Activated CD4-positive, CD25-positive, alpha-beta regulatory T cell treated with anti-CD3 and anti-CD28 coated beads, Interleukin-2, amount 50 U/mL, for 16 hours (primary cell): Measurements from ENCODE around the gene ADK.

Experiments used
- DNase-seq: peaks from one replicate; pipeline ENCODE4 v3.0.0-alpha.2; 2020; ENCODE audit warnings: low read depth, low spot score

ADK gene

GRCh38 chr10:74600170-74600569, 449.1 kb downstream of the ADK start:
- no peak for DNase-seq

- DNase-seq, result no peak
Measured at GRCh38 chr10:74602576-74602975, 451.6 kb downstream of the ADK start.

- no peak for DNase-seq
Measured at GRCh38 chr10:74610299-74610698, 459.3 kb downstream of the ADK start.

- DNase-seq, result no peak
Measured at GRCh38 chr10:74612195-74612594, 461.2 kb downstream of the ADK start.

GRCh38 chr10:74620626-74621025, 469.6 kb downstream of the ADK start:
- DNase-seq, result no peak

GRCh38 chr10:74623786-74624185, 472.8 kb downstream of the ADK start:
- no peak for DNase-seq

- DNase-seq, result no peak
Measured at GRCh38 chr10:74624501-74624900, 473.5 kb downstream of the ADK start.

GRCh38 chr10:74628136-74628535, 477.1 kb downstream of the ADK start:
- no peak for DNase-seq

GRCh38 chr10:74634995-74635536, 484.0 kb downstream of the ADK start:
- no peak for DNase-seq

GRCh38 chr10:74635655-74636054, 484.6 kb downstream of the ADK start:
- DNase-seq, result no peak

GRCh38 chr10:74637685-74638084, 486.7 kb downstream of the ADK start:
- DNase-seq, result no peak

- DNase-seq, result no peak
Measured at GRCh38 chr10:74640134-74640921, 489.3 kb downstream of the ADK start.

- no peak for DNase-seq
Measured at GRCh38 chr10:74641659-74642058, 490.6 kb downstream of the ADK start.

GRCh38 chr10:74642901-74643595, 492.0 kb downstream of the ADK start:
- no peak for DNase-seq

GRCh38 chr10:74643596-74643975, 492.6 kb downstream of the ADK start:
- DNase-seq, result no peak

- DNase-seq, result no peak
Measured at GRCh38 chr10:74644738-74645137, 493.7 kb downstream of the ADK start.

- DNase-seq, result no peak
Measured at GRCh38 chr10:74645692-74646091, 494.7 kb downstream of the ADK start.

- no peak for DNase-seq
Measured at GRCh38 chr10:74650613-74651012, 499.6 kb downstream of the ADK start.

- DNase-seq, result no peak
Measured at GRCh38 chr10:74651565-74651964, 500.5 kb downstream of the ADK start.

GRCh38 chr10:74652664-74653063, 501.6 kb downstream of the ADK start:
- no peak for DNase-seq

GRCh38 chr10:74658511-74658910, 507.5 kb downstream of the ADK start:
- DNase-seq, result no peak

- DNase-seq, result no peak
Measured at GRCh38 chr10:74662635-74663034, 511.6 kb downstream of the ADK start.

GRCh38 chr10:74669210-74669609, 518.2 kb downstream of the ADK start:
- DNase-seq, result no peak
